ENCODE data around the gene CCR3.
"Not testable (repeated sequence)": the region's sequence is repeated elsewhere in the genome, so short reads cannot be mapped to it uniquely, and the experiment has no call there.

Gene CCR3

GRCh38 chr3:46242120-46242519 lies at the start of gene CCR3:
Gene CCR3 (plus strand): TSS chr3:46242460. CDS start chr3:46265159, 22,699 bp downstream.
- DNase-seq = no peak

DNA sequence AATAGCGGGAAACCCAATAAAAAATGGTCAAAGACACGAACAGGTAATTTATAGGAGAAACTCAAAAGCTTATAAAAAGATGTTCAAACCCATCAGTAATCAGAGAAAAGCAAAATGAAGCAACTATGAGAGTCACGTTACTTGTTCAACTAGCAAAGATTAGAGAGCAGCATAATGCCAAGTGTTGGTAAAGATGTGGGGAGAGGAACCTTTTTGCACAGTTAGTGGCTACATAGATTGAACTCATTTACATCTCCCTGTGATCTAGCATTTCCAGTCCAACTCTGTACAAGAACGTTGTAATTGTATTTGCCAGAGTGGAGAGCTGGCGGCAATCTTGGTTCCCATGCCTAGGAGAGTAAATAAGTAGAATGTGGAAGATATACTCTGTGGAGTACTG lies 49.3 kb upstream of the CCR3 start:
- no peak for DNase-seq

DNA sequence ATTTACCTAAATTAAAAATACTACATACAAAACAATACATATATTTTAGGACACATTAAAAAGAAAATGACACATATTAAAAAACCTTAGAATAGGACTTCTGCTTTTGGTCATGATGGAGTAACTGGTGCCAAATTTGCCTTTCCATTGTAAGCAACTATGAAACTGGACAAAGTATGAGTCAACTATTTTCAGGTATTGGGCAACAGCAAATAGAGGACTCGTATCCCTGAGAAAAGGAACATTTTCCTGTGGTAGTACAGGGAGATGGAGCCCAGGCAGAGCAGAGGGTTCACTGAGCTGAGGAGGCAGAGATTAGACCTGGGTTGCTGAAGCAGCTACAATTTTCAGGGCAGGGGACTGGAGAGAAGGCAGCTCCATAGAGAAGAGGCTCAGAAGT lies 48.8 kb upstream of the CCR3 start:
- DNase-seq = no peak

DNA sequence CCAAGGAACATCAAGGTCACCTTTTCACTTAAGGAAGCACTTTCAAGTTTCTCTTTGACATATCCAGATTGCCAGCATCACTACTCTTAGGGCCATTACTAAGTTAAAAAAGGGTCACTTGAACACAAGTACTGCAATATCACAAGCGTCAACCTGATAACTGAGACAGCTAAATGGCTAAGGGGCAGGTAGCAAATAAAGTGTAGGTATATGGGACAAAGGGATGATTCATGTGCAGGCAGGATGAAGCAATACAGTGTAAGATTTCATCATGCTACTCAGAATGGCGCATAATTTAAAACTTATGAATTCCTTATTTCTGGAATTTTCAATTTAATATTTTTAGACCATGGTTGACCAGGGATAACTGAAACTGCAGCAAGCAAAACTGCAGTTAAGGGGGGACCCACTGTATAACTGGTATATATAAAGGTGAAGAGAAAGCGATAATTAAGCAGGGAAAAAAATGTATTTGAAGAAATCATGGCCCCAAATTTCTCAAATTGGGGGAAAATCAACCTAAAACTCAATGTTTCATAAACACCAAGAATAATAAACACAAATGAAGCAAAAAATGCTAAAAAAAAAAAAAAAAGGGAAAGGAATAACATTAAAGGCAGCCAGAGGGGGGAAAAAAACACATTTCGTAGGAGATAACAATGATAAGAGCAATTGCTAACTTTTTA lies 47.2 kb upstream of the CCR3 start:
- no peak for DNase-seq

DNA sequence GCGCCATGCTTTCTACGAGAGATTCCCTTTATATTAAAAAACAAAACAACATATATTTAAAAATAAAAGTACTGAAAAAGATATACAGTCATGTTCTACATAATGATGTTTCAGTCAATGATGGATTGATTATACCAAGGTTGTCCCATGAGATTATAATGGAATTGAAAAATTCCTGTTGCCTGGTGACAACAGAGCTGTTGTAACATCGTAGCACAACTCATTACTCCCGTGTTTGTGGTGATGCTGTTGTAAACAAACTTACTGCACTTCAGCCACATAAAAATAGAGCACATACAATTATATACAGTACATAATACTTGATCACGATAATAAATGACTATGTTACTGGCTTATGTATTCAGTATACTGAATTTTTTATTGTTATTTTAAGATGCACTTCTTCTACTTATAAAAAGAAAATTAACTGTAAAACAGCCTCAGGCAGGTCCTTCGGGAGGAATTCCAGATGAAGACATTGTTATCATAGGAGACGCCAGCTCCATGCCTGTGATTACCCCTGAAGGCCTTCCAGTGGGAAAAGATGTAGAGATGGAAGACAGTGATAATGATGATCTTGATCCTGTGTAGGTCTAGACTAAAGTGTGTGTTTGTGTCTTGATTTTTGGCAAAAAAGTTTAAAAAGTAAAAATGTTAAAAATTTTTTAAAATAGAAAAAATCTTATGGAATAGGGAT lies 45.9 kb upstream of the CCR3 start:
- no peak for DNase-seq

DNA sequence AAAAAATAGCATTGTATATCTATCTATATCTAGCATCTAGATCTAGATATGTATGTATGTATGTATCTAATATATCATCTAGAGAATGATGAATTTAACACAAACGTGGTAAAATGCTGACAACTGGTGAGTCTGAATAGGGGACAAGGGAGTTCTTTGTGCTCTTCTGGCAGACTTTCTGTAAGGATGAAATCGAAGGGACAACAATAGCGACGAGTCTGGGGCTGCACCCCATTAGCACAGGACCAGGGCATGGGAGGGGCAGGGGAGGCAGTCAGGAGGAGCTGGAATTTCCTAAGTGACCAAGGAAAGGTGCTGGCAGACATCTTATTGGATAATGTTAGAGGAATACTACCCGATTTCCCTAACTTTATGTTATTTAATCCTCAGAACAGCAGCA lies 42.0 kb upstream of the CCR3 start:
- no peak for DNase-seq

GRCh38 chr3:46200790-46201189 lies 41.5 kb upstream of the CCR3 start:
- no peak for DNase-seq

GRCh38 chr3:46202535-46202934 lies 39.7 kb upstream of the CCR3 start:
- no peak for DNase-seq

- DNase-seq = no peak
Observed at GRCh38 chr3:46203681-46204080, 38.6 kb upstream of the CCR3 start.

DNA sequence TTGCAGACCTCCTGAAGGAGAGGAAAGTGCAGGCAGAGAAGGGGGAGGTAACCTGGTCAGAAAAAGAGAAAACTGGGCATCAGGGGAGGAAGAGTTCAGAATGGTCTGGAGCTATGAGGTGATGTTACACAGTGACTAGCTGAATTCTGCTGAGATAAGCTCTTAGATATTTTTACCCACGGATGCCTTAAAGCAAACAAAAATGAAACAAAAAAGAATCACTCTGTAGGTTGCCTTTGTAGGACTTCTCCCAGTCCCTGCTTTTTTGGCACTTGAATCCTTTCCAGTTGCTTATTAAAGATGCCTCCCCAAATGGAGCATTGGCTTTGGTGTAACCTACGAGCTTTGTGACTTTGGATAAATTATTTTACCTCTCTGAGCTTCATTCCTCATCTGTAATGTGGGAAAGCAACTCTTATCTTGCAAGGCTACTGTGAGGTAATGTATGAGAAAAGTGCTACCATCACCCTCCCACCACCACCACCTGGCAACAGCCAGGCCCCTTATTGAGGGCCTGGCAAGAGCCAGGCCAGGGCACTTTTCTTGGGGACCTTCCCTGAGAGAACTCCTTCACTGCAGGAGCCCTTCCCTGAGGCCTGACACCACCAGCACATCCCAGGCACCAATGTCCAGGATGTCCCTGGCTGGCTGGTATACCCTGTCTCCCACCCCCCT lies 36.8 kb upstream of the CCR3 start:
- no peak for DNase-seq

GRCh38 chr3:46206282-46207015 lies 35.8 kb upstream of the CCR3 start:
- no peak for DNase-seq

- DNase-seq = not testable (repeated sequence)
Observed at GRCh38 chr3:46207514-46207913, 34.7 kb upstream of the CCR3 start.

- DNase-seq = peak; percentile 49
Observed at GRCh38 chr3:46208167-46208704, 34.0 kb upstream of the CCR3 start, which contains the start of gene CCR1. Gene CCR1 (minus strand): TSS chr3:46208313. CDS start chr3:46204313, 4,000 bp downstream.

GRCh38 chr3:46209053-46209452 lies 33.2 kb upstream of the CCR3 start:
- DNase-seq = no peak

DNA sequence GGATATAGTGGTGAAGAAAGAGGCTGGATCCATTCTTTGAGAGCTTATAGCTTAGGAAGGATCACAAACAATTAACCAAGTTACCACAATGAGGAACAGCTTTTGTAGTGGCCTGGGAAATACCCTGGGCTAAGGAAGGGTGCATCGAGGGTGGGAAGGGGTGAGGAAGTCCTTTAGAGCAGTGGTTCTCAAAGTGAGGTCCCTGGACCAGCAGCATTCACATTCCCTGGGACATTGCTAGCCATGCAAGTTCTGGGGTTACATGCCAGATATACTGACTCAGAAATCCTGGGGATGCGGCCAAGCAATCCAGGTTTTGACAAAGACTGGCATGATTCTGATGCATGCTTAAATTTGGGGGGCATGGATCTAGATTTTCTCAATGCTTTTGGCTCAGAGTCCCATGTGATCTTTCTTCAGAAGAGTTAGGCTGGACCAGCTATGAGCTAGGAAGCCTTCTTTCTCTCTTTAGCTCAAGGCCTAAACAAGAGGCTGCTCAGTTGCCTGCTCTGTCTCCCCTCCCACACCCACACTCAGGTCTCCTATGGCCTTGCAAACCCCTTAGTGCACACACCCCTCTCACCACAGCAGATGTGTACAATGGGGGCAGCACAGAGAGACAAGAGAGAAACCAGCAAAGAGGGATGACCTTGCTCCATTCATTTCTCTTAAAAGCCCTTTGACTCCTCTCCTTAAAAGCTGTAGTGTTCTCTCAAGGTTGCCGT lies 32.4 kb upstream of the CCR3 start:
- DNase-seq = no peak

GRCh38 chr3:46212101-46212500 lies 30.2 kb upstream of the CCR3 start:
- no peak for DNase-seq

- no peak for DNase-seq
Observed at GRCh38 chr3:46213201-46213600, 29.1 kb upstream of the CCR3 start.

DNA sequence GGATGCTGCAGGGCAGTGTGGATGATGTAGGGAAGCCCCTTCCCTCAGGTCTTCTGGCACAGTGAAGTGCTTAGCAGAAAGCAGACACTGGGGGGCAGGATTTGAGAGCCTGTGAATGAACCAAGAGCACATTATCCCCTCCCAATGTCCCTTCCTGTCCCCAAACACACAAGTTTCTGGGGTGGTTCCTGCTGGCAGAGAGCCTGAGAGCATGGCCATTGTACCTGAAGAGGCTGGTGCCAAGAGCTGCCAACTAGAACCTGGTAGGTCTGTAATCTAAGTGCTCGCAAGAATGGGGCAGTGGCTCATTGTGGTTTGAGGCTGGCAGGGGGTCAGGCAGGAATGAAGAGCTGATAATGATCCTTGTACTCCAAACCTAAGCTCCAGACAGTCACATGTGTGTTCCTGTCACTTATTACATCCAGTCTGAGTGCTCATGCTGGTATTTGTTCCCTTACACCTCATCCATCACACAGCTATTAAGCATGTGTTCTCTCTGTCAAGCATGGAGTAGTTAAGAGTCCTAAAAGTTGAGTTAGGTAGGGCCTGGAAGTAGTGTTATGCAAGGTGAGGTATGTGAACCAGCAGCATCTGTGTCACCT lies 27.4 kb upstream of the CCR3 start:
- no peak for DNase-seq

- no peak for DNase-seq
Observed at GRCh38 chr3:46215810-46216414, 26.3 kb upstream of the CCR3 start.

DNA sequence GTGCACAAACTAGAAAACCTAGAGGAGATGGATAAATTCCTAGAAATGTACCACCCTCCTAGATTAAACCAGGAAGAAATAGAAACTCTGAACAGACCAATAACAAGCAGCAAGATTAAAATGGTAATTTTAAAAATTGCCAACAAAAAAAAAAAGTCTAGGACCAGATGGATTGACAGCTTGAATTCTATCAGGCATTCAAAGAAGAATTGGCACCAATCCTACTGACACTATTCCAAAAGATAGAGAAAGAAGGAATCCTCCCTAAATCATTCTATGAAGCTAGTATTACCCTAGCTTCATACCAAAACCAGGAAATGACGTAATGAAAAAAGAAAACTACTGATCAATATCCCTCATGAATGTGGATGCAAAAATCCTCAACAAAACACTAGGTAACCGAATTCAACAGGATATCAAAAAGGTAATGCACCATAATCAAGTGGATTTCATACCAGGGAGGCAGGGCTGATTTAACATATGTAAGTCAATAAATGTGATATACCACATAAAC lies 24.0 kb upstream of the CCR3 start:
- no peak for DNase-seq

GRCh38 chr3:46221391-46221790 lies 20.9 kb upstream of the CCR3 start:
- DNase-seq = no peak
